ENCODE results near the gene ATP12A.

DNA sequence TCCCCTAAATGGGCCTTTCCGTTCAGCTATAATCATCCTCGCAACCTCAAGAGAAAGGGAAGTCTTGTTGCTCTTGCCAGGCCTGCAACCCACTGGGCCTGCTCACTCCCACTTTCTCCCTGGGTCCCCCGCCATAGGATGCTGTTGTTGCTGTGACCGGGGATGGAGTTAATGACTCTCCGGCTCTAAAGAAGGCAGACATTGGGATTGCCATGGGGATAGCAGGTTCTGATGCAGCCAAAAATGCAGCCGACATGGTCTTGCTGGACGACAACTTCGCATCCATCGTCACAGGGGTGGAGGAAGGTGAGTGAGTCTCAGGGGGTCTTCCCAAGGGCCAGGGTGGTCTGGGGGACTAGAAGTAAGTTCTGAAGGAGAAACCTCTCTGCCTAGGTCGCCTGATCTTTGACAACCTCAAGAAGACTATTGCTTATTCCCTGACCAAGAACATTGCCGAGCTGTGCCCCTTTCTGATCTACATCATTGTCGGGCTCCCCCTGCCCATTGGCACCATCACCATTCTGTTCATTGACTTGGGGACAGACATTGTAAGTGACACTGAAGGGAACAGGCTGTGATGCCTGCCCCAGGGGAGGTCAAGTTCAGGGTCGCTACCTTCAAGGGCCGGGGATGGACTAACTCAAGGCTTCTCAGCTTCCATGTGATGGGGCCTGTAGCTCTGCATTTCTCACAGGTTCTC, 26.8 kb downstream of the ATP12A start:
- TF ChIP-seq, protein P1, sequence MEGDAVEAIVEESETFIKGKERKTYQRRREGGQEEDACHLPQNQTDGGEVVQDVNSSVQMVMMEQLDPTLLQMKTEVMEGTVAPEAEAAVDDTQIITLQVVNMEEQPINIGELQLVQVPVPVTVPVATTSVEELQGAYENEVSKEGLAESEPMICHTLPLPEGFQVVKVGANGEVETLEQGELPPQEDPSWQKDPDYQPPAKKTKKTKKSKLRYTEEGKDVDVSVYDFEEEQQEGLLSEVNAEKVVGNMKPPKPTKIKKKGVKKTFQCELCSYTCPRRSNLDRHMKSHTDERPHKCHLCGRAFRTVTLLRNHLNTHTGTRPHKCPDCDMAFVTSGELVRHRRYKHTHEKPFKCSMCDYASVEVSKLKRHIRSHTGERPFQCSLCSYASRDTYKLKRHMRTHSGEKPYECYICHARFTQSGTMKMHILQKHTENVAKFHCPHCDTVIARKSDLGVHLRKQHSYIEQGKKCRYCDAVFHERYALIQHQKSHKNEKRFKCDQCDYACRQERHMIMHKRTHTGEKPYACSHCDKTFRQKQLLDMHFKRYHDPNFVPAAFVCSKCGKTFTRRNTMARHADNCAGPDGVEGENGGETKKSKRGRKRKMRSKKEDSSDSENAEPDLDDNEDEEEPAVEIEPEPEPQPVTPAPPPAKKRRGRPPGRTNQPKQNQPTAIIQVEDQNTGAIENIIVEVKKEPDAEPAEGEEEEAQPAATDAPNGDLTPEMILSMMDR (IDR thresholded peaks at IDR 0.05): no peak
- TF ChIP-seq POLR2A (IDR thresholded peaks at IDR 0.05): no peak

Data from vagina (tissue), 2 donors.